ENCODE data around the gene ATP8B2.
A peak's percentile ranks its signal among the peaks of the same experiment; 100 is the strongest.
"Not testable (repeated sequence)": the region's sequence is repeated elsewhere in the genome, so short reads cannot be mapped to it uniquely, and the experiment has no call there.

ATP8B2 gene, protein sequence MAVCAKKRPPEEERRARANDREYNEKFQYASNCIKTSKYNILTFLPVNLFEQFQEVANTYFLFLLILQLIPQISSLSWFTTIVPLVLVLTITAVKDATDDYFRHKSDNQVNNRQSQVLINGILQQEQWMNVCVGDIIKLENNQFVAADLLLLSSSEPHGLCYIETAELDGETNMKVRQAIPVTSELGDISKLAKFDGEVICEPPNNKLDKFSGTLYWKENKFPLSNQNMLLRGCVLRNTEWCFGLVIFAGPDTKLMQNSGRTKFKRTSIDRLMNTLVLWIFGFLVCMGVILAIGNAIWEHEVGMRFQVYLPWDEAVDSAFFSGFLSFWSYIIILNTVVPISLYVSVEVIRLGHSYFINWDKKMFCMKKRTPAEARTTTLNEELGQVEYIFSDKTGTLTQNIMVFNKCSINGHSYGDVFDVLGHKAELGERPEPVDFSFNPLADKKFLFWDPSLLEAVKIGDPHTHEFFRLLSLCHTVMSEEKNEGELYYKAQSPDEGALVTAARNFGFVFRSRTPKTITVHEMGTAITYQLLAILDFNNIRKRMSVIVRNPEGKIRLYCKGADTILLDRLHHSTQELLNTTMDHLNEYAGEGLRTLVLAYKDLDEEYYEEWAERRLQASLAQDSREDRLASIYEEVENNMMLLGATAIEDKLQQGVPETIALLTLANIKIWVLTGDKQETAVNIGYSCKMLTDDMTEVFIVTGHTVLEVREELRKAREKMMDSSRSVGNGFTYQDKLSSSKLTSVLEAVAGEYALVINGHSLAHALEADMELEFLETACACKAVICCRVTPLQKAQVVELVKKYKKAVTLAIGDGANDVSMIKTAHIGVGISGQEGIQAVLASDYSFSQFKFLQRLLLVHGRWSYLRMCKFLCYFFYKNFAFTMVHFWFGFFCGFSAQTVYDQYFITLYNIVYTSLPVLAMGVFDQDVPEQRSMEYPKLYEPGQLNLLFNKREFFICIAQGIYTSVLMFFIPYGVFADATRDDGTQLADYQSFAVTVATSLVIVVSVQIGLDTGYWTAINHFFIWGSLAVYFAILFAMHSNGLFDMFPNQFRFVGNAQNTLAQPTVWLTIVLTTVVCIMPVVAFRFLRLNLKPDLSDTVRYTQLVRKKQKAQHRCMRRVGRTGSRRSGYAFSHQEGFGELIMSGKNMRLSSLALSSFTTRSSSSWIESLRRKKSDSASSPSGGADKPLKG
- total RNA-seq, result 334 to 470 reads per million in 2 donors

- peak; percentile 73 for DNase-seq
Observed at GRCh38 chr1:154324669-154325582, at the start of gene ATP8B2. Gene ATP8B2, plus strand, starts transcription at chr1:154325525. Its CDS starts 2,617 bp downstream, at chr1:154328142.

DNA sequence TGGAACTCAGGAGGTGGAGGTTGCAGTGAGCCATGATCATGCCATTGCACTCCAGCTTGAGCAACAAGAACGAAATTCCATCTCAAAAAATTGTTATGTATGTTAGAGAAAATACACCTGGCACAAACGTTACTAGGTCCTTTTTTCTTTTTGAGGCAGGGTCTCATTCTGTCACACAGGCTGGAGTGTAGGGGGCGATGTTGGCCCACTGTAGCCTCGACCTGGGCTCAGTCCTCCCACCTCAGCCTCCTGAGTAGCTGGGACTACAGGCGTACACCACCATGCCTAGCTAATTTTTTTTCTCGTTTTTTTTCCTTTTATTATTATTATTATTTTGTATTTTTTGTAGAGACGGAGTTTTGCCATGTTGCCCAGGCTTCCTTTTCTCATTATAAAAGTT is 48.5 kb upstream of the ATP8B2 start:
- DNase-seq, result peak; percentile 10

DNA sequence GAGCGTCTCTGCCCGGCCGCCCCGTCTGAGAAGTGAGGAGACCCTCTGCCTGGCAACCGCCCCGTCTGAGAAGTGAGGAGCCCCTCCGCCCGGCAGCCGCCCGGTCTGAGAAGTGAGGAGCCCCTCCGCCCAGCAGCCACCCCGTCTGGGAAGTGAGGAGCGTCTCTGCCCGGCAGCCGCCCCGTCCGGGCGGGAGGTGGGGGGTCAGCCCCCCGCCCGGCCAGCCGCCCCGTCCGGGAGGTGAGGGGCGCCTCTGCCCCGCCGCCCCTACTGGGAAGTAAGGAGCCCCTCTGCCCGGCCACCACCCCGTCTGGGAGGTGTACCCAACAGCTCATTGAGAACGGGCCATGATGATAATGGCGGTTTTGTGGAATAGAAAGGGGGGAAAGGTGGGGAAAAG is 37.7 kb upstream of the ATP8B2 start:
- DNase-seq, result not testable (repeated sequence)

DNA sequence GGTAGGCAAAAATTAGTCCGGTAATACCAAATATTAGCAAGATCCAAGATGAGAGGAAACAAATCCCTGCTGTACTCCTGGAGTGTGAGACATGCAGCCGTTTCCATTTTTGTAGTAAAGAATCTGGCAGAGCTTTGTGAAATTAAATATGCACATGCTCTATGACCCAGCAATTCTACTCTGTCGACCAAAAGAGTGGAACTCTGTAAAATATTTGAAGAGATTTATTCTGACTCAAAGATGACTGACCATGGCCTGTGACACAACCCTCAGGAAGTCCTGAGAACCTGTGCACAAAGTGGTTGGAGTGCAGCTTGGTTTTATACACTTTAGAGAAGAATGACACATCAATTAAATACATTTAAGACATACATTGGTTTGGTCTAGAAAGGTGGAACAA is 36.7 kb upstream of the ATP8B2 start:
- DNase-seq, result no peak

- no peak for DNase-seq
Observed at GRCh38 chr1:154290921-154291320, 34.4 kb upstream of the ATP8B2 start.

DNA sequence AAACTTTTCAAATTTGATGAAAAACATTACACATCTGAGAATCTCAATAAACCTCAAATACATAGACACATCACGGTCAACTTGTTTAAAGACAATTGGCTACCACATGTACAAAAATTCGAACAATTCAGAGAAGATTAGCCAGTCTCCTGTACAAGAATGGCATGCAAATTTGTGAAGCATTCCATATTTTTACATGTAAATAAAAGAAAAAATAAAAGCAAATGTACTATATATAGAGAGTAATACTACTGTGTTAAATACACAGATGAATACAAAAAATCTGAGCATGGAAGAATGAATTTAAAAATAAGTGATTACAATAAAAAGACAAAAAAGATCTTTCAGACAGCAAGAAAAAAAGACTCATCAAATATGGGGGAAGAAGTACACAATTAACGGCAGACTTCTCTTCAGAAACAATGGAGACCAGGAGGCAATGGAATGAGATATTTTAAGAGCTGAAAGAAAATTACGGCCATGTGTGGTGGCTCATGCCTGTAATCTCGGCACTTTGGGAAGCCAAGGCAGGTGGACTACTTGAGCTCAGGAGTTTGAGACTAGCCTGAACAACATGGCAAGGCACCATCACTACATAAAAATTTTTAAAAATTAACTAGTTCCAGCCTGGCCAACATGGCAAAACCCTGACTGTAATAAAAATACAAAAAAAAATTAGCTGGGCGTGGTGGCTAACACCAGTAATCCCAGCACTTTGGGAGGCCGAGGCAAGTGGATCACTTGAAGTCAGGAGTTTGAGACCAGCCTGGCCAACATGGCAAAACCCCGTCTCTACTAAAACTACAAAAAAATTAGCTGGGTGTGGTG is 29.7 kb upstream of the ATP8B2 start:
- no peak for DNase-seq

DNA sequence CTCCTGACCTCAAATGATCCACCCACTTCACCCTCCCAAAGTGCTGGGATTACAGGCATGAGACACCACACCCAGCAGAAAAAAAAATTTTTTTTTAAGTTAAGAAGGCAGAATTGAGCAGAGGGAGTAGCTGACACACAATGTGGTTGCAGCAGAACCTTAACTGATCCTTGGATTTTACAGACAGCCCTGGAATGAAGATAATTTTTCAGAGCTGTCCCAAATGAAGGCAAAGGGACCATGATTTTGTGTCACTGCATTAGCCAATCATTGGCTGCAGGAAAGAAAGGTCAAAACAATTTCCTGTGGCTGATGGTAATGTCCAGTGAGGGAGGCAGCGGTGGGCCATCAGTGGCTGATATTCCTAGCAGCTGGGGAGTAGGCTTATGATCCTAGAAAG is 23.7 kb upstream of the ATP8B2 start:
- DNase-seq, result no peak

DNA sequence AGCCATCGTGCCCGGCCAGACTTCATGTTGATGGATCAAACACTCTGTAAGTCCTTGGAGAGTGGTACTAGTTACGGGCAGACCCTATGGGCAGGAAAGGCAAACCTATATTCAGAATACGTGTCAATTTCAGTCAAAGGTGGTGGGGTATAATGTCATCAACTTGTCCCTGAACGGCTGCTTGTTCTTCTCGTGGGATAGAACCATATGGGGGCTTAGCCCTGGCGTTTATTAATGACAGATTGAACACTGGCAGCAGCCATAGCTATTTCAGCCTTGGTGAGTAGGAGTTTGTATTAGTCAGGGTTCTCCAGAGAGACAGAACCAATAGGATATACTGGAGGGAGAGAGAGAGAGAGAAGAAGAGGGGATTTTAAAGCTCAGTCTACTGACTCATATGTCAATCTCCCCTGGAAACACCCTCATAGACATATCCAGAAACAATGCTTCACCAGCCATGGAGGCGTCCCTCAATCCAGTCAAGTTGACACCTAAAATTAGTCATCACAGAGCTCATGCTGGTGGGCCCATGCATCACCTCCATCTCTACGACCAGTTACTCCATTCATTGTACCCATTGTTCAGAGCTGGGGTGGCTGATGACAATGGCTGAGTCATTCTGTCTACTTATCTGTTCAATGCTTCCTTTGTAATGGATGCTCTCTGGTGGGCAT is 20.5 kb upstream of the ATP8B2 start:
- no peak for DNase-seq

GRCh38 chr1:154306151-154306550 is 19.2 kb upstream of the ATP8B2 start:
- no peak for DNase-seq

GRCh38 chr1:154307670-154308270 is 17.6 kb upstream of the ATP8B2 start:
- DNase-seq, result not testable (repeated sequence)

- DNase-seq, result not testable (repeated sequence)
Observed at GRCh38 chr1:154309136-154309535, 16.2 kb upstream of the ATP8B2 start.

DNA sequence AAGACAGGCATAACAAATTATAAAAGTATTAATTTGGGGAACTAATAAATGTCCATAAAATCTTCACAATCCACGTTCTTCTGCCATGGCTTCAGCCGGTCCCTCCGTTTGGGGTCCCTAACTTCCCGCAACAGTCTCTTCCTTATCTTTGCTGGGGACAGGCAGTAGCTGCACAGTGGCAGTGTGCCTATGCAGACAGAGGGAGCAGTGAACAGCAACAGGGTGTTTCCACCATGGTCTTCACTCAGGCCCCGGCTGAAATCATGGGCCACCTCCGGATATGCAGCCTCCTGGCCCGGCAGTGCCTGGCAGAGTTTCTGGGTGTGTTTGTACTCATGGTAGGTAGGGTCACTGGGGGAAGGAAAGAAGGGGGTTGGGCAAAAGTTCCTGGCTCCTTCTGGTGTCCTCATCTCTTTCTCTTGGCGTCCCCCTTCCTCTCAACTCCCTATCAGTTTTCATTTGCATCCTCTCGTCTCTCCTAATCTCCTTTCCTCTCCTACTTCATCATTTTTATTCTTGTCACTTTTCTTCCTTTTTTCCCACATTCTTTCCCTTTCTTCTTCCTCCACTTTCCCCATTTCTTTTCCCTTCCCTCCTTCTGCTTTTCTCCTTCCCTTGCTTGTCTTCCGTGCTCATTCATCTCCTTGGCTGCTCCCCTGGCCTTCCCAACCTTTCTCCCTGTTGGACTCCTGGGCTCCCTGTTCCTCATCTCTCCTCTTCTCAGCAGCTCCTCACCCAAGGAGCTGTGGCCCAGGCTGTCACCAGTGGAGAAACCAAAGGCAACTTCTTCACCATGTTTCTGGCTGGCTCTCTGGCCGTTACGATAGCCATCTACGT is 12.9 kb upstream of the ATP8B2 start:
- not testable (repeated sequence) for DNase-seq

DNA sequence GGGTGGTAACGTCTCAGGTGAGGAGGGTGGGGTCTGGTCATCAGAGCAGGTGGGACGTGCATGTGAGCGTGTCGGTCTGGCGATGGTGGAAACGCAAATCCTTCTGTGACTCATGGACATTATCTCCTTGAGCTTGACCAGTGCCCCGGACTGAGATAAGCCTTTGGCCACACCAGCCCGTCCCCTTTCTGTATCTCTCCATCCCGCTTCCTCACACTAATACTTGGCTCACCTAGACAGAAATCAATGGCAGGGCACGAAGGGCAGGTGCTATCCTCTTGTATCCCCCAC is 12.3 kb upstream of the ATP8B2 start:
- DNase-seq, result no peak

GRCh38 chr1:154314226-154314625 is 11.1 kb upstream of the ATP8B2 start:
- not testable (repeated sequence) for DNase-seq

DNA sequence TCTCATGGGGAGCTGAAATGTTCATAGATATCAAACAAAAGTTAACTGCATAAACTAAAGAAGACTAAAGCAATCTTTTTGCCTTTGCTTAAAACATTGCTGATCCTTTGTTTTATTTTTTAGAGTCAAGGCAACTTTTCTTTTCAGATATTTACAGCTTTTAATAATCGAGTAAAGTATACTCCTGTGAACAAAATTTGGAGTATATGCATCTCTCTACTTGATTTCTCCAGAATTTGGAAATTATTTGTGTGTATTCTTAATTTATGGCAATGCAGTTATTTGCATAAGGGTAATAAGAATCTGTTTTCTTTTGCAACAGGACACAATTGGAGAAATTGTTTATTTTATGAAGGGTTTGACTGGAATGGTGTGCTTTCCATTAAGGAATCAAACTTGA is 8.6 kb upstream of the ATP8B2 start:
- DNase-seq, result no peak

DNA sequence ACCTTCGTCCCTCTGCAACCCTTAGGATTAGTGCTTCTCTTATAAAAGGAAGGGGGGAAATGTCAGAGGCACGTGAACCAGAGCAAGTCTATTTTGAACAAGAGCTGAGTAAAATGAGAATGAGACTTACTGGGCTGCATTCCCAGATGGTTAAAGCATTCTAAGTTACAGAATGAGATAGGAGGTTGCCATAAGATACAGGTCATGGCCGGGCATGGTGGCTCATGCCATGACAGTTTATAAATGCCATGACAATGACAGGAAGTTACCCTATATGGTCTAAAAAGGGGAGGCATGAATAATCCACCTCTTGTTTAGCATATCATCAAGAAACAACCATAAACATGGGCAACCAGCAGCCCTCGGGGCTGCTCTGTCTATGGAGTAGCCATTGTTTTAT is 6.9 kb upstream of the ATP8B2 start:
- no peak for DNase-seq

DNA sequence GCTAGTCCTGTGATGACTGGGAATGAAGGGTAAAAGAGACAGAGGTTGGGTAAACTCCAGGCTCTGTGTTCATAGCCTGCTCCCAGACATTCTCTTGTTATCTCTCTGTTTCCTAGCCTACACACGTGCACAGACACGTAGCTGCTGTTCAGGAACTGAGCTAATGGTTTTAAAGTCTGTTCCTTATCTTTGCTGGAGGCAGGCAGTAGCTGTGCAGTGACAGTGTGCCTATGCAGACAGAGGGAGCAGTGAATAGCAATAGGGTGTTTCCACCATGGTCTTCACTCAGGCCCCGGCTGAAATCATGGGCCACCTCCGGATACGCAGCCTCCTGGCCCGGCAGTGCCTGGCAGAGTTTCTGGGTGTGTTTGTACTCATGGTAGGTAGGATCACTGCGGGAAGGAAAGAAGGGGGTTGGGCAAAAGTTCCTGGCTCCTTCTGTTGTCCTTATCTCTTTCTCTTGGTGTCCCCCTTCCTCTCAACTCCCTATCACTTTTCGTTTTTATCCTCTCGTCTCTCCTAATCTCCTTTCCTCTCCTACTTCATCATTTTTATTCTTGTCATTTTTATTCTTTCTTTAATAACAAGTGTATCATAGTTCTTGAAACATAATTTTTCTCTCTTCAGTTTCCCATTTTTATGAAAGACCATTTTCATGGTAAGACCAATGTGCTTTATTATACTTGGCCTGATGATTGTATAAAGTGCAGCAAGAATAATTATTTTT is 4.3 kb upstream of the ATP8B2 start, which contains the start of gene AQP10:
TSS of gene AQP10 (plus strand) at position 212 of the 727 bp plus-strand sequence. CDS start at position 275, 63 bp downstream.
- DNase-seq, result no peak

DNA sequence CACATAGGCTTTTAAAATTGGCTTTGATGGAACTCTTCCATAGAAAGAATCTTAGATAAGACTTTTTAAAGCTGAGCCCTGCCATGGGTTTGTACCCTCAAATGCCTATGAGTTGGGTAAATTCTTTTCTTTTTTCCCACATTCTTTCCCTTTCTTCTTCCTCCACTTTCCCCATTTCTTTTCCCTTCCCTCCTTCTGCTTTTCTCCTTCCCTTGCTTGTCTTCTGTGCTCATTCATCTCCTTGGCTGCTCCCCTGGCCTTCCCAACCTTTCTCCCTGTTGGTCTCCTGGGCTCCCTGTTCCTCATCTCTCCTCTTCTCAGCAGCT is 3.8 kb upstream of the ATP8B2 start:
- DNase-seq, result not testable (repeated sequence)

GRCh38 chr1:154323493-154323892 is 1.8 kb upstream of the ATP8B2 start:
- no peak for DNase-seq

All from T-helper 9 cell (primary cell).